GM18526 (cell line): ENCODE data around the gene KLHL25.

Experiments used
- POLR2A ChIP-seq: IDR thresholded peaks from 3 replicates; pipeline ENCODE4 v1.6.1; 2011; ENCODE audit not compliant: insufficient read length; ENCODE audit errors: extremely low read depth

KLHL25 gene

DNA sequence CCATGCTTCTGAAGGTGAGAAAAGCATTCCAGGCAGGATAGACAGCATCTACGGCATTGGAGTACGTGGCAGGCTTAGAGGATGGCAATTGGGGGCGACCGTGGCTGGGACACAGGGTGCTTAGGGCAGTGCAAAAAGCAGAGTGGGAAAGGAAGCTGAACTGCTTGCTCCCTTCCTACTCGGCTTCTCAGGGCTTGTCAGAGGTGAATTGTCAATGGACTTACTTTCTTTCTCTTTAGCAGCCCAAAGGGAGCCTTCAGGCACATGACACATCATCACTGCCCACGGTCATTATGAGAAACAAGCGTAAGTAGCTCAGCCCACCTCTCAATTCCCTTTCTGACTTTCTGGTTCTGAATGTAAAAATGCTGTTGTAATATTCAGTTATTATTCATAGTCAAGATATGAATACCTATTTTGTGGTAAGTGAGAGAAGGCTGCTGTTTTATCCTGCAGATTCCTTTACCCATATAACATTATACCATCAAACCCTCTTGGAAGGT lies 84.3 kb downstream of the KLHL25 start:
- TF ChIP-seq POLR2A, result peak; percentile 36
